Measurements from ENCODE around the gene USP8. TPM values are rescaled to one million over a fixed set of nuclear protein-coding genes. Genes with fewer than 3 reads are reported as not detected.

USP8 gene
- total and polyA plus RNA-seq, 2 donors (not counting 1 experiment from before 2014, with no cell fraction given), result 25.7 to 126 TPM

GRCh38 chr15:50415752-50416404 lies 8.3 kb upstream of the USP8 start:
- ATAC-seq (ENCODE audit: low read depth) (no peak), DNase-seq (no peak)
- Mint-ChIP-seq H3K9me3 (ENCODE audit: insufficient read depth) (no peaks in the 10 kb centered on the region), H3K27me3 (no peaks in the 10 kb centered on the region), H3K27ac (no peak overlapping the region), H3K4me1 (no peaks in the 10 kb centered on the region), H3K4me3 (no peak overlapping the region)
- H3K9me3 ChIP-seq (ENCODE audit: control extremely low read depth in 1 of 3, control insufficient read depth in 2 of 3, insufficient read depth in 1 of 3, low read length in 2 of 3), result no peaks in the 10 kb centered on the region
- H3K36me3 ChIP-seq (replicated peaks in 1 of 2; ENCODE audit: control extremely low read depth in 1 of 2, control insufficient read depth in 1 of 2, extremely low read depth in 1 of 2, insufficient read depth in 2 of 2, low read length in 1 of 2), result no peaks in the 10 kb centered on the region
- no peak overlapping the region for H2AFZ ChIP-seq (ENCODE audit: insufficient read depth, low read depth, low read length, poor library complexity, severe bottlenecking)
- H3K9ac ChIP-seq (ENCODE audit: low read length), result no peak overlapping the region
- H3K79me2 ChIP-seq (ENCODE audit: control insufficient read depth, insufficient read depth, low read length), result no peaks in the 10 kb centered on the region
- CTCF ChIA-PET, result no interaction called here
- WGBS (ENCODE audit: insufficient coverage), result no CpG with 5 or more reads among the region's 3 CpGs
- no peak overlapping the region for H3K4me3 ChIP-seq (ENCODE audit: control extremely low read depth in 1 of 5, extremely low read depth in 1 of 5, insufficient read depth in 1 of 5, low read depth in 2 of 5, low read length in 4 of 5)
- TF ChIP-seq EZH2 (IDR thresholded peaks at IDR 0.05; ENCODE audit: borderline replicate concordance, insufficient read depth, low read depth, low read length, poor library complexity, severe bottlenecking) (no peak), CTCF (IDR thresholded peaks at IDR 0.05) (no peak)
- H3K27me3 ChIP-seq (replicated peaks in 1 of 4; ENCODE audit: control extremely low read depth in 1 of 4, control insufficient read depth in 3 of 4, insufficient read depth in 4 of 4, low read length in 3 of 4), result no peaks in the 10 kb centered on the region
- POLR2A ChIA-PET, result interaction anchor here (0.7 to 1.1 kb wide), 3 partner anchors 14 to 62 kb away, joined by 4 to 5 read pairs (median 5); partner anchors contain the start of gene GABPB1
- no peaks in the 10 kb centered on the region for H4K20me1 ChIP-seq (ENCODE audit: control insufficient read depth, insufficient read depth, low read length, poor library complexity, severe bottlenecking)
- intact Hi-C loops (cut with micrococcal nuclease), result no loop called here
- no peaks in the 10 kb centered on the region for H3K4me1 ChIP-seq (ENCODE audit: control insufficient read depth in 2 of 2, insufficient read depth in 2 of 2, low read length in 2 of 2)
- H3K4me2 ChIP-seq (replicated peaks; ENCODE audit: low read depth, low read length, poor library complexity, severe bottlenecking), result no peak overlapping the region
- no peak overlapping the region for H3K27ac ChIP-seq (ENCODE audit: low read length in 2 of 2)

- TF ChIP-seq EZH2 (IDR thresholded peaks at IDR 0.05; ENCODE audit: borderline replicate concordance, insufficient read depth, low read depth, low read length, poor library complexity, severe bottlenecking), result no peak
- Histone ChIP-seq H2AFZ (ENCODE audit: insufficient read depth, low read depth, low read length, poor library complexity, severe bottlenecking) (no peak overlapping the region), H4K20me1 (ENCODE audit: control insufficient read depth, insufficient read depth, low read length, poor library complexity, severe bottlenecking) (no peaks in the 10 kb centered on the region), H3K9ac (ENCODE audit: low read length) (no peak overlapping the region), H3K27ac (ENCODE audit: low read length in 2 of 2) (no peak overlapping the region), H3K27me3 (replicated peaks in 1 of 4; ENCODE audit: control extremely low read depth in 1 of 4, control insufficient read depth in 3 of 4, insufficient read depth in 4 of 4, low read length in 3 of 4) (no peaks in the 10 kb centered on the region), H3K36me3 (replicated peaks in 1 of 2; ENCODE audit: control extremely low read depth in 1 of 2, control insufficient read depth in 1 of 2, extremely low read depth in 1 of 2, insufficient read depth in 2 of 2, low read length in 1 of 2) (no peaks in the 10 kb centered on the region), H3K9me3 (ENCODE audit: control extremely low read depth in 1 of 3, control insufficient read depth in 2 of 3, insufficient read depth in 1 of 3, low read length in 2 of 3) (no peaks in the 10 kb centered on the region), H3K79me2 (ENCODE audit: control insufficient read depth, insufficient read depth, low read length) (no peaks in the 10 kb centered on the region), H3K4me3 (ENCODE audit: control extremely low read depth in 1 of 5, extremely low read depth in 1 of 5, insufficient read depth in 1 of 5, low read depth in 2 of 5, low read length in 4 of 5) (no peak overlapping the region), H3K4me2 (replicated peaks; ENCODE audit: low read depth, low read length, poor library complexity, severe bottlenecking) (no peak overlapping the region), H3K4me1 (ENCODE audit: control insufficient read depth in 2 of 2, insufficient read depth in 2 of 2, low read length in 2 of 2) (no peaks in the 10 kb centered on the region)
- 100% methylated on average over 1 of the region's 1 CpG for WGBS (ENCODE audit: insufficient coverage)
- ChIA-PET POLR2A (no interaction called here), CTCF (no interaction called here)
- no peak overlapping the region for H3K4me3 Mint-ChIP-seq
- ATAC-seq (ENCODE audit: low read depth) (no peak), DNase-seq (no peak)
- H3K4me1 Mint-ChIP-seq, result no peaks in the 10 kb centered on the region
- no peak overlapping the region for H3K27ac Mint-ChIP-seq
- intact Hi-C loops (cut with micrococcal nuclease), result no loop called here
- H3K9me3 Mint-ChIP-seq (ENCODE audit: insufficient read depth), result no peaks in the 10 kb centered on the region
- no peaks in the 10 kb centered on the region for H3K27me3 Mint-ChIP-seq
Observed at GRCh38 chr15:50416890-50417289, 7.3 kb upstream of the USP8 start.

Measured in B cell (primary cell).